Astrocyte (in vitro differentiated cells and primary cell): ENCODE data around the gene PTPRN2.

Experiments used
- CTCF ChIP-seq: IDR thresholded peaks from 2 replicates; pipeline ENCODE4 v1.5.1; 2011; ENCODE audit warnings: low read depth, mild to moderate bottlenecking, inconsistent platforms, low read length, moderate library complexity; ENCODE audit not compliant: insufficient read depth
- EZH2 ChIP-seq: IDR thresholded peaks from 2 replicates; pipeline ENCODE4 v1.6.1; 2012; ENCODE audit warnings: mild to moderate bottlenecking, low read length, inconsistent platforms; ENCODE audit not compliant: insufficient read depth

GRCh38 chr7:158518980-158519632 is 68.5 kb downstream of the PTPRN2 start:
- no peak for TF ChIP-seq CTCF
- no peak for TF ChIP-seq EZH2
